ENCODE results near the gene CDR2L. TPM values are rescaled to one million over a fixed set of nuclear protein-coding genes. Genes with fewer than 3 reads are reported as not detected.
A peak's percentile ranks its signal among the peaks of the same experiment; 100 is the strongest.

Gene CDR2L
- 16.6 TPM for polyA plus RNA-seq (2013, experiment 1 of 2)
- polyA plus RNA-seq (2013, experiment 2 of 2), result 16.5 TPM

GRCh38 chr17:74987418-74987908 is at the start of gene CDR2L:
CDR2L (plus strand) TSS chr17:74987632; CDS start chr17:74988044, 412 bp downstream.
- under 1% methylated on average over 51 of the region's 51 CpGs for WGBS
- H3K27ac ChIP-seq (ENCODE audit: low read depth, low read length), result peak within 1 kb of the TSS; percentile 55; the same call in 1 of the 2 replicates
- peak within 1 kb of the TSS; percentile 77 for H3K9ac ChIP-seq (ENCODE audit: low read depth, low read length)
- H3K27me3 ChIP-seq (ENCODE audit: insufficient read depth, low read length), result no peaks in the 10 kb centered on the region
- H3K9me3 ChIP-seq (ENCODE audit: insufficient read depth, low read depth, low read length), result no peaks in the 10 kb centered on the region
- H3K4me1 ChIP-seq (ENCODE audit: insufficient read depth, low read length), result peaks cover 12% of the 10 kb centered on the region; the same call in 1 of the 2 replicates
- H3K4me3 ChIP-seq (ENCODE audit: low read length), result peak within 1 kb of the TSS; percentile 69
- no peaks in the 10 kb centered on the region for H3K36me3 ChIP-seq (ENCODE audit: insufficient read depth, low read length)

- no peak overlapping the region for H3K9ac ChIP-seq (ENCODE audit: low read depth, low read length)
- no peak overlapping the region for H3K4me3 ChIP-seq (ENCODE audit: low read length)
- H3K27ac ChIP-seq (ENCODE audit: low read depth, low read length), result no peak overlapping the region
- H3K27me3 ChIP-seq (ENCODE audit: insufficient read depth, low read length), result peaks cover 78% of the 10 kb centered on the region
- no peaks in the 10 kb centered on the region for H3K9me3 ChIP-seq (ENCODE audit: insufficient read depth, low read depth, low read length)
- no peaks in the 10 kb centered on the region for H3K4me1 ChIP-seq (ENCODE audit: insufficient read depth, low read length)
- H3K36me3 ChIP-seq (ENCODE audit: insufficient read depth, low read length), result no peaks in the 10 kb centered on the region
- 64% methylated on average over 8 of the region's 8 CpGs for WGBS
Measured at GRCh38 chr17:74938194-74938950, 49.1 kb upstream of the CDR2L start.

GRCh38 chr17:74939534-74939933 is 47.9 kb upstream of the CDR2L start:
- Histone ChIP-seq H3K36me3 (ENCODE audit: insufficient read depth, low read length) (no peaks in the 10 kb centered on the region), H3K9ac (ENCODE audit: low read depth, low read length) (no peak overlapping the region), H3K27me3 (ENCODE audit: insufficient read depth, low read length) (peaks cover 66% of the 10 kb centered on the region), H3K9me3 (ENCODE audit: insufficient read depth, low read depth, low read length) (no peaks in the 10 kb centered on the region), H3K4me3 (ENCODE audit: low read length) (no peak overlapping the region), H3K27ac (ENCODE audit: low read depth, low read length) (no peak overlapping the region), H3K4me1 (ENCODE audit: insufficient read depth, low read length) (peaks cover 5% of the 10 kb centered on the region; the same call in 1 of the 2 replicates)
- 61% methylated on average over 8 of the region's 8 CpGs for WGBS

GRCh38 chr17:74941128-74941725 is 46.2 kb upstream of the CDR2L start:
- Histone ChIP-seq H3K27ac (ENCODE audit: low read depth, low read length) (no peak overlapping the region), H3K4me1 (ENCODE audit: insufficient read depth, low read length) (peaks cover 5% of the 10 kb centered on the region; the same call in 1 of the 2 replicates), H3K9me3 (ENCODE audit: insufficient read depth, low read depth, low read length) (no peaks in the 10 kb centered on the region), H3K4me3 (ENCODE audit: low read length) (no peak overlapping the region), H3K36me3 (ENCODE audit: insufficient read depth, low read length) (no peaks in the 10 kb centered on the region), H3K9ac (ENCODE audit: low read depth, low read length) (no peak overlapping the region), H3K27me3 (ENCODE audit: insufficient read depth, low read length) (peaks cover 52% of the 10 kb centered on the region)
- 90% methylated on average over 21 of the region's 21 CpGs for WGBS

GRCh38 chr17:74943808-74944522 is 43.5 kb upstream of the CDR2L start:
- Histone ChIP-seq H3K27me3 (ENCODE audit: insufficient read depth, low read length) (peaks cover 24% of the 10 kb centered on the region), H3K27ac (ENCODE audit: low read depth, low read length) (no peak overlapping the region), H3K36me3 (ENCODE audit: insufficient read depth, low read length) (no peaks in the 10 kb centered on the region), H3K4me1 (ENCODE audit: insufficient read depth, low read length) (peaks cover 5% of the 10 kb centered on the region; the same call in 1 of the 2 replicates), H3K9me3 (ENCODE audit: insufficient read depth, low read depth, low read length) (no peaks in the 10 kb centered on the region), H3K9ac (ENCODE audit: low read depth, low read length) (no peak overlapping the region), H3K4me3 (ENCODE audit: low read length) (no peak overlapping the region)
- WGBS, result 75% methylated on average over 13 of the region's 13 CpGs

GRCh38 chr17:74945543-74945942 is 41.9 kb upstream of the CDR2L start:
- no peak overlapping the region for H3K4me3 ChIP-seq (ENCODE audit: low read length)
- H3K27me3 ChIP-seq (ENCODE audit: insufficient read depth, low read length), result peaks cover 15% of the 10 kb centered on the region
- H3K9ac ChIP-seq (ENCODE audit: low read depth, low read length), result no peak overlapping the region
- H3K4me1 ChIP-seq (ENCODE audit: insufficient read depth, low read length), result peaks cover 5% of the 10 kb centered on the region; the same call in 1 of the 2 replicates
- no peak overlapping the region for H3K27ac ChIP-seq (ENCODE audit: low read depth, low read length)
- H3K9me3 ChIP-seq (ENCODE audit: insufficient read depth, low read depth, low read length), result no peaks in the 10 kb centered on the region
- WGBS, result 80% methylated on average over 6 of the region's 6 CpGs
- H3K36me3 ChIP-seq (ENCODE audit: insufficient read depth, low read length), result no peaks in the 10 kb centered on the region

GRCh38 chr17:74946641-74947040 is 40.8 kb upstream of the CDR2L start:
- no peaks in the 10 kb centered on the region for H3K9me3 ChIP-seq (ENCODE audit: insufficient read depth, low read depth, low read length)

GRCh38 chr17:74947041-74947754 is 40.2 kb upstream of the CDR2L start:
- Histone ChIP-seq H3K4me3 (ENCODE audit: low read length) (no peak overlapping the region), H3K4me1 (ENCODE audit: insufficient read depth, low read length) (peaks cover 5% of the 10 kb centered on the region; the same call in 1 of the 2 replicates), H3K9me3 (ENCODE audit: insufficient read depth, low read depth, low read length) (no peaks in the 10 kb centered on the region), H3K36me3 (ENCODE audit: insufficient read depth, low read length) (no peaks in the 10 kb centered on the region), H3K9ac (ENCODE audit: low read depth, low read length) (no peak overlapping the region), H3K27ac (ENCODE audit: low read depth, low read length) (no peak overlapping the region), H3K27me3 (ENCODE audit: insufficient read depth, low read length) (0 out of 2 replicates have a peak, but pooled peaks cover 3% of the 10 kb centered on the region)
- WGBS, result 91% methylated on average over 17 of the region's 17 CpGs

More at GRCh38 chr17:74946641-74947040, 40.8 kb upstream of the CDR2L start:
- H3K9ac ChIP-seq (ENCODE audit: low read depth, low read length), result no peak overlapping the region
- H3K27ac ChIP-seq (ENCODE audit: low read depth, low read length), result no peak overlapping the region
- H3K4me3 ChIP-seq (ENCODE audit: low read length), result no peak overlapping the region
- 0 out of 2 replicates have a peak, but pooled peaks cover 6% of the 10 kb centered on the region for H3K27me3 ChIP-seq (ENCODE audit: insufficient read depth, low read length)
- H3K36me3 ChIP-seq (ENCODE audit: insufficient read depth, low read length), result no peaks in the 10 kb centered on the region
- WGBS, result 90% methylated on average over 14 of the region's 14 CpGs
- H3K4me1 ChIP-seq (ENCODE audit: insufficient read depth, low read length), result peaks cover 5% of the 10 kb centered on the region; the same call in 1 of the 2 replicates

- 74% methylated on average over 12 of the region's 12 CpGs for WGBS
- Histone ChIP-seq H3K4me3 (ENCODE audit: low read length) (no peak overlapping the region), H3K27me3 (ENCODE audit: insufficient read depth, low read length) (0 out of 2 replicates have a peak, but pooled peaks cover 3% of the 10 kb centered on the region), H3K27ac (ENCODE audit: low read depth, low read length) (no peak overlapping the region), H3K4me1 (ENCODE audit: insufficient read depth, low read length) (no peaks in the 10 kb centered on the region; the same call in 1 of the 2 replicates), H3K36me3 (ENCODE audit: insufficient read depth, low read length) (no peaks in the 10 kb centered on the region), H3K9me3 (ENCODE audit: insufficient read depth, low read depth, low read length) (no peaks in the 10 kb centered on the region), H3K9ac (ENCODE audit: low read depth, low read length) (no peak overlapping the region)
Measured at GRCh38 chr17:74949455-74950115, 37.8 kb upstream of the CDR2L start.

GRCh38 chr17:74950207-74950606 is 37.2 kb upstream of the CDR2L start:
- Histone ChIP-seq H3K27ac (ENCODE audit: low read depth, low read length) (no peak overlapping the region), H3K9me3 (ENCODE audit: insufficient read depth, low read depth, low read length) (no peaks in the 10 kb centered on the region), H3K36me3 (ENCODE audit: insufficient read depth, low read length) (no peaks in the 10 kb centered on the region), H3K9ac (ENCODE audit: low read depth, low read length) (no peak overlapping the region), H3K4me1 (ENCODE audit: insufficient read depth, low read length) (no peaks in the 10 kb centered on the region; the same call in 1 of the 2 replicates), H3K27me3 (ENCODE audit: insufficient read depth, low read length) (0 out of 2 replicates have a peak, but pooled peaks cover 2% of the 10 kb centered on the region), H3K4me3 (ENCODE audit: low read length) (no peak overlapping the region)
- 64% methylated on average over 8 of the region's 8 CpGs for WGBS

Measured in HUES64 (cell line).